Trophoblast cell (in vitro differentiated cells and primary cell): ENCODE data around the gene SMOC2.

Source experiments
- DNase-seq, 2 donors: peaks; one replicate each; pipeline ENCODE4 v3.0.0-alpha.2; 2016
- H2AFZ ChIP-seq: 2 replicates; pipeline ENCODE4 v1.6.1; 2013; ENCODE audit warnings: low read length, moderate library complexity, mild to moderate bottlenecking; ENCODE audit not compliant: insufficient read depth, poor library complexity
- H2AK5ac ChIP-seq: 2 replicates; pipeline ENCODE4 v1.6.1; 2013; ENCODE audit warnings: mild to moderate bottlenecking, low read length
- H2BK120ac ChIP-seq: 2 replicates; pipeline ENCODE4 v1.6.1; 2013; ENCODE audit warnings: low read length, mild to moderate bottlenecking, moderate library complexity; ENCODE audit not compliant: insufficient read depth, poor library complexity
- H2BK12ac ChIP-seq: 2 replicates; pipeline ENCODE4 v1.6.1; 2013; ENCODE audit warnings: mild to moderate bottlenecking, low read length, moderate library complexity
- H2BK5ac ChIP-seq: 2 replicates; pipeline ENCODE4 v1.6.1; 2013; ENCODE audit warnings: low read length, low read depth, moderate library complexity, mild to moderate bottlenecking; ENCODE audit not compliant: poor library complexity
- H3K14ac ChIP-seq: 2 replicates; pipeline ENCODE4 v1.6.1; 2013; ENCODE audit warnings: mild to moderate bottlenecking, low read length
- H3K18ac ChIP-seq: 2 replicates; pipeline ENCODE4 v1.6.1; 2013; ENCODE audit warnings: mild to moderate bottlenecking, low read length
- H3K23ac ChIP-seq: 2 replicates; pipeline ENCODE4 v1.6.1; 2013; ENCODE audit warnings: low read length
- H3K27ac ChIP-seq: 2 replicates; pipeline ENCODE4 v1.5.1; 2013; ENCODE audit warnings: low read depth, mild to moderate bottlenecking, inconsistent platforms, low read length, moderate library complexity
- H3K27me3 ChIP-seq: 2 replicates; pipeline ENCODE4 v1.6.1; 2013; ENCODE audit warnings: inconsistent platforms, mild to moderate bottlenecking, low read length, moderate library complexity; ENCODE audit not compliant: insufficient read depth
- H3K36me3 ChIP-seq, 2 experiments: 1 replicate in 1 of 2; 2 replicates in 1 of 2; pipeline ENCODE4 v1.6.1; 2013; ENCODE audit warnings: low read length in 2 of 2, mild to moderate bottlenecking in 2 of 2, moderate library complexity in 1 of 2; ENCODE audit not compliant: insufficient read depth in 2 of 2, control insufficient read depth in 1 of 2
- H3K4ac ChIP-seq: 2 replicates; pipeline ENCODE4 v1.6.1; 2013; ENCODE audit warnings: low read depth, mild to moderate bottlenecking, low read length, moderate library complexity
- H3K4me1 ChIP-seq, 2 experiments: 1 replicate in 1 of 2; 2 replicates in 1 of 2; pipeline ENCODE4 v1.6.1; 2013; ENCODE audit warnings: low read length in 2 of 2, mild to moderate bottlenecking in 2 of 2, moderate library complexity in 1 of 2; ENCODE audit not compliant: insufficient read depth in 2 of 2, control insufficient read depth in 1 of 2
- H3K4me2 ChIP-seq: 2 replicates; pipeline ENCODE4 v1.6.1; 2013; ENCODE audit warnings: inconsistent platforms, mild to moderate bottlenecking, low read length, moderate library complexity
- H3K4me3 ChIP-seq: 2 replicates; pipeline ENCODE4 v1.5.1; 2013; ENCODE audit warnings: mild to moderate bottlenecking, low read depth, low read length, inconsistent platforms
- H3K79me1 ChIP-seq: one replicate; pipeline ENCODE4 v1.6.1; 2013; ENCODE audit warnings: low read length
- H3K79me2 ChIP-seq: 2 replicates; pipeline ENCODE4 v1.6.1; 2013; ENCODE audit warnings: low read length, mild to moderate bottlenecking; ENCODE audit not compliant: control insufficient read depth, insufficient read depth, poor library complexity
- H3K9ac ChIP-seq: 2 replicates; pipeline ENCODE4 v1.6.1; 2013; ENCODE audit warnings: mild to moderate bottlenecking, low read length
- H3K9me3 ChIP-seq: 2 replicates; pipeline ENCODE4 v1.6.1; 2013; ENCODE audit warnings: low read depth, mild to moderate bottlenecking, control low read depth, inconsistent platforms, low read length; ENCODE audit not compliant: insufficient read depth
- H4K12ac ChIP-seq: 2 replicates; pipeline ENCODE4 v1.6.1; 2013; ENCODE audit warnings: low read depth, mild to moderate bottlenecking, low read length, moderate library complexity
- H4K8ac ChIP-seq: 2 replicates; pipeline ENCODE4 v1.6.1; 2013; ENCODE audit warnings: low read depth, mild to moderate bottlenecking, low read length, moderate library complexity
- H4K91ac ChIP-seq: one replicate; pipeline ENCODE4 v1.6.1; 2013; ENCODE audit warnings: low read depth, mild to moderate bottlenecking, low read length, moderate library complexity
- WGBS: extraction: QIAGEN DNeasy Blood & Tissue Kit; methylation state at CpG from one replicate; pipeline ENCODE4 v1.1.7; 2013; ENCODE audit warnings: missing lambda C conversion rate; ENCODE audit not compliant: insufficient read length, insufficient coverage; ENCODE audit errors: extremely low coverage; 5-methylcytosine and 5-hydroxymethylcytosine counted together

Gene SMOC2

GRCh38 chr6:168624540-168624939 is 183.6 kb downstream of the SMOC2 start:
- peaks cover 18% of the 10 kb centered on the region for H3K79me1 ChIP-seq
- no peak overlapping the region for H4K12ac ChIP-seq
- no peak overlapping the region for H2BK120ac ChIP-seq
- H3K4me1 ChIP-seq: peaks cover 17 to 21% of the 10 kb centered on the region in 2 experiments
- H3K18ac ChIP-seq: no peak overlapping the region
- peaks cover 2% of the 10 kb centered on the region for H3K9me3 ChIP-seq
- H3K9ac ChIP-seq: no peak overlapping the region
- DNase-seq: no peak
- H3K14ac ChIP-seq: no peak overlapping the region
- no peak overlapping the region for H3K4me2 ChIP-seq
- H4K91ac ChIP-seq: peak overlapping the region; percentile 85
- peak overlapping the region; percentile 28 for H2AK5ac ChIP-seq
- peaks cover 5% of the 10 kb centered on the region for H3K79me2 ChIP-seq
- H3K27me3 ChIP-seq: no peaks in the 10 kb centered on the region
- H3K27ac ChIP-seq: no peak overlapping the region
- H2BK5ac ChIP-seq: no peak overlapping the region
- no peak overlapping the region for H2AFZ ChIP-seq
- peak overlapping the region; percentile 59 for H3K23ac ChIP-seq
- no peak overlapping the region for H3K4ac ChIP-seq
- H3K36me3 ChIP-seq: no peaks in the 10 kb centered on the region
- no peak overlapping the region for H4K8ac ChIP-seq
- no CpG with 5 or more reads among the region's 2 CpGs for WGBS
- no peak overlapping the region for H2BK12ac ChIP-seq
- no peak overlapping the region for H3K4me3 ChIP-seq

- no CpG with 5 or more reads among the region's 15 CpGs for WGBS
- peaks cover 3% of the 10 kb centered on the region for H3K79me2 ChIP-seq
- peak overlapping the region; percentile 67 for H3K14ac ChIP-seq
- peak overlapping the region; percentile 24 for H2BK5ac ChIP-seq
- H3K4me1 ChIP-seq: peaks cover 14 to 17% of the 10 kb centered on the region in 2 experiments
- peak overlapping the region; percentile 52 for H4K8ac ChIP-seq
- no peak overlapping the region for H3K4me3 ChIP-seq
- peak overlapping the region; percentile 51 for H3K18ac ChIP-seq
- H4K91ac ChIP-seq: peak overlapping the region; percentile 85
- H3K27me3 ChIP-seq: no peaks in the 10 kb centered on the region
- peak overlapping the region; percentile 28 for H2AK5ac ChIP-seq
- H2BK120ac ChIP-seq: peak overlapping the region; percentile 65
- DNase-seq: no peak
- no peak overlapping the region for H3K9ac ChIP-seq
- H2BK12ac ChIP-seq: peak overlapping the region; percentile 93
- H4K12ac ChIP-seq: no peak overlapping the region
- no peak overlapping the region for H3K27ac ChIP-seq
- H3K9me3 ChIP-seq: peaks cover 2% of the 10 kb centered on the region
- no peak overlapping the region for H3K4me2 ChIP-seq
- no peak overlapping the region for H3K23ac ChIP-seq
- H3K4ac ChIP-seq: peak overlapping the region; percentile 25
- no peaks in the 10 kb centered on the region for H3K36me3 ChIP-seq
- H3K79me1 ChIP-seq: peaks cover 16% of the 10 kb centered on the region
- H2AFZ ChIP-seq: no peak overlapping the region
Observed at GRCh38 chr6:168624948-168625347, 184.0 kb downstream of the SMOC2 start.

- H2BK120ac ChIP-seq: no peak overlapping the region
- H3K18ac ChIP-seq: no peak overlapping the region
- no peak for DNase-seq
Observed at GRCh38 chr6:168625602-168626001, 184.6 kb downstream of the SMOC2 start.

GRCh38 chr6:168626046-168626602 is 185.1 kb downstream of the SMOC2 start:
- no peak overlapping the region for H2AFZ ChIP-seq
- H3K23ac ChIP-seq: no peak overlapping the region
- H2BK5ac ChIP-seq: peak overlapping the region; percentile 43
- no peak overlapping the region for H4K12ac ChIP-seq
- H3K79me2 ChIP-seq: peaks cover 3% of the 10 kb centered on the region
- no peak overlapping the region for H2BK120ac ChIP-seq
- peaks cover 2% of the 10 kb centered on the region for H3K9me3 ChIP-seq
- H3K27me3 ChIP-seq: no peaks in the 10 kb centered on the region
- no peak overlapping the region for H3K18ac ChIP-seq
- H3K4me1 ChIP-seq: peaks cover 14 to 17% of the 10 kb centered on the region in 2 experiments
- WGBS: no CpG with 5 or more reads among the region's 19 CpGs
- no peak overlapping the region for H3K9ac ChIP-seq
- H3K36me3 ChIP-seq: no peaks in the 10 kb centered on the region
- no peak overlapping the region for H4K8ac ChIP-seq
- no peak overlapping the region for H3K14ac ChIP-seq
- H3K4ac ChIP-seq: no peak overlapping the region
- no peak overlapping the region for H2AK5ac ChIP-seq
- peak overlapping the region; percentile 42 for H2BK12ac ChIP-seq
- H3K4me3 ChIP-seq: no peak overlapping the region
- H3K27ac ChIP-seq: no peak overlapping the region
- H3K4me2 ChIP-seq: no peak overlapping the region
- peaks cover 16% of the 10 kb centered on the region for H3K79me1 ChIP-seq
- no peak for DNase-seq
- no peak overlapping the region for H4K91ac ChIP-seq

More at GRCh38 chr6:168625602-168626001, 184.6 kb downstream of the SMOC2 start:
- no peaks in the 10 kb centered on the region for H3K27me3 ChIP-seq
- H4K8ac ChIP-seq: no peak overlapping the region
- WGBS: no CpG with 5 or more reads among the region's 18 CpGs
- H3K4me3 ChIP-seq: no peak overlapping the region
- no peak overlapping the region for H3K9ac ChIP-seq
- peaks cover 2% of the 10 kb centered on the region for H3K9me3 ChIP-seq
- no peaks in the 10 kb centered on the region for H3K36me3 ChIP-seq
- no peak overlapping the region for H3K27ac ChIP-seq
- H3K23ac ChIP-seq: no peak overlapping the region
- H4K91ac ChIP-seq: peak overlapping the region; percentile 85
- no peak overlapping the region for H2AFZ ChIP-seq
- H4K12ac ChIP-seq: no peak overlapping the region
- peaks cover 16% of the 10 kb centered on the region for H3K79me1 ChIP-seq
- H3K4me1 ChIP-seq: peaks cover 14 to 17% of the 10 kb centered on the region in 2 experiments
- H3K14ac ChIP-seq: no peak overlapping the region
- H3K4ac ChIP-seq: no peak overlapping the region
- H3K4me2 ChIP-seq: no peak overlapping the region
- peak overlapping the region; percentile 42 for H2BK12ac ChIP-seq
- peaks cover 3% of the 10 kb centered on the region for H3K79me2 ChIP-seq
- H2AK5ac ChIP-seq: no peak overlapping the region
- H2BK5ac ChIP-seq: no peak overlapping the region
